Measurements from ENCODE around the gene RHOF. TPM values are rescaled to one million over a fixed set of nuclear protein-coding genes. Genes with fewer than 3 reads are reported as not detected.
A peak's percentile ranks its signal among the peaks of the same experiment; 100 is the strongest.

The RHOF gene
- total and polyA plus RNA-seq, 4 donors, result 7.6 to 17.6 (median 13.2) TPM

- Histone ChIP-seq H3K4me1 (ENCODE audit: control insufficient read depth, insufficient read depth, low read length) (peaks cover 12% of the 10 kb centered on the region), H3K36me3 (ENCODE audit: control insufficient read depth, insufficient read depth, low read length) (peaks cover 75% of the 10 kb centered on the region), H3K27me3 (ENCODE audit: control insufficient read depth, insufficient read depth, low read length) (no peaks in the 10 kb centered on the region), H3K9me3 (ENCODE audit: control insufficient read depth, insufficient read depth, low read length) (no peaks in the 10 kb centered on the region), H3K4me3 (ENCODE audit: low read depth, low read length) (no peak overlapping the region), H3K27ac (ENCODE audit: low read depth, low read length) (no peak overlapping the region)
- peak in 1 of 6 donors; percentile 3 for DNase-seq (ENCODE audit: low read depth in 4 of 6, low spot score in 6 of 6)
- 69% methylated on average over 5 of the region's 7 CpGs for WGBS (ENCODE audit: insufficient coverage)
Observed at GRCh38 chr12:121829250-121829918, 35.9 kb upstream of the RHOF start.

GRCh38 chr12:121828826-121829225 is 35.3 kb upstream of the RHOF start:
- H3K4me1 ChIP-seq (ENCODE audit: control insufficient read depth, insufficient read depth, low read length), result peaks cover 12% of the 10 kb centered on the region
- peaks cover 81% of the 10 kb centered on the region for H3K36me3 ChIP-seq (ENCODE audit: control insufficient read depth, insufficient read depth, low read length)
- H3K27ac ChIP-seq (ENCODE audit: low read depth, low read length), result no peak overlapping the region
- no peak overlapping the region for H3K4me3 ChIP-seq (ENCODE audit: low read depth, low read length)
- 93% methylated on average over 9 of the region's 9 CpGs for WGBS (ENCODE audit: insufficient coverage)
- DNase-seq (ENCODE audit: low read depth in 4 of 6, low spot score in 6 of 6), result no peak
- H3K9me3 ChIP-seq (ENCODE audit: control insufficient read depth, insufficient read depth, low read length), result no peaks in the 10 kb centered on the region
- H3K27me3 ChIP-seq (ENCODE audit: control insufficient read depth, insufficient read depth, low read length), result no peaks in the 10 kb centered on the region

GRCh38 chr12:121828306-121828705 is 34.8 kb upstream of the RHOF start:
- Histone ChIP-seq H3K36me3 (ENCODE audit: control insufficient read depth, insufficient read depth, low read length) (peaks cover 86% of the 10 kb centered on the region), H3K4me3 (ENCODE audit: low read depth, low read length) (no peak overlapping the region)
- WGBS (ENCODE audit: insufficient coverage), result 93% methylated on average over 8 of the region's 8 CpGs

DNA sequence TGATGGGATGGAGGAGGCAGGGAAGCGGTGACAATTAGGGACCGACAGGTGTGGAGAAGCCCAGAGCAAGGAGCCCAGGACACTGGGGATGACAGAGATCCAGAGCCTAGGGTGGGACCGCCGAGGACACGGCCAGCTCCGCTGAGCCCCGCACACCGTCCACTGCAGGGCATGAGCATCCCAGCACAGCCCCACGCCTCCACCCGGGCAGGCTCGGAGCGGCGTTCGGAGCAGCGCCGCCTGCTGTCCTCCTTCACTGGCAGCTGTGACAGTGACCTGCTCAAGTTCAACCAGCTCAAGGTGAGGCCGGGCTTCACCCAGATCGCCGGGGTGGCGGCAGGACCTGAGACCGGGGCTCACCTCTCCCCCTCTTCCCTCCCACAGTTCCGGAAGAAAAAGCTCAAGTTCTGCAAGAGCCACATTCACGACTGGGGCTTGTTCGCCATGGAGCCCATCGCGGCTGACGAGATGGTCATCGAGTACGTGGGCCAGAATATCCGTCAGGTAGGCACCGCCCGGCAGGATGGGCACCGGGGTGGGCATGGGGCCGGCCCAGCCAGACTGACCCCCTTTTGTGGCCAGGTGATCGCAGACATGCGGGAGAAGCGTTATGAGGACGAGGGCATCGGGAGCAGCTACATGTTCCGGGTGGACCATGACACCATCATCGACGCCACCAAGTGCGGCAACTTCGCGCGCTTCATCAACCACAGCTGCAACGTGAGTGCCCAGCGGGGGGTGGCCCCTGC is 34.0 kb upstream of the RHOF start:
- Histone ChIP-seq H3K36me3 (ENCODE audit: control insufficient read depth, insufficient read depth, low read length) (peaks cover 94% of the 10 kb centered on the region), H3K4me1 (ENCODE audit: control insufficient read depth, insufficient read depth, low read length) (peaks cover 12% of the 10 kb centered on the region), H3K27ac (ENCODE audit: low read depth, low read length) (no peak overlapping the region), H3K27me3 (ENCODE audit: control insufficient read depth, insufficient read depth, low read length) (no peaks in the 10 kb centered on the region), H3K4me3 (ENCODE audit: low read depth, low read length) (no peak overlapping the region), H3K9me3 (ENCODE audit: control insufficient read depth, insufficient read depth, low read length) (no peaks in the 10 kb centered on the region)
- no peak for DNase-seq (ENCODE audit: low read depth in 4 of 6, low spot score in 6 of 6)
- 94% methylated on average over 48 of the region's 48 CpGs for WGBS (ENCODE audit: insufficient coverage)

More at GRCh38 chr12:121828306-121828705, 34.8 kb upstream of the RHOF start:
- H3K27me3 ChIP-seq (ENCODE audit: control insufficient read depth, insufficient read depth, low read length), result no peaks in the 10 kb centered on the region
- no peaks in the 10 kb centered on the region for H3K9me3 ChIP-seq (ENCODE audit: control insufficient read depth, insufficient read depth, low read length)
- peaks cover 12% of the 10 kb centered on the region for H3K4me1 ChIP-seq (ENCODE audit: control insufficient read depth, insufficient read depth, low read length)
- no peak for DNase-seq (ENCODE audit: low read depth in 4 of 6, low spot score in 6 of 6)
- H3K27ac ChIP-seq (ENCODE audit: low read depth, low read length), result no peak overlapping the region

GRCh38 chr12:121826318-121827150 is 33.0 kb upstream of the RHOF start:
- H3K4me1 ChIP-seq (ENCODE audit: control insufficient read depth, insufficient read depth, low read length), result peaks cover 12% of the 10 kb centered on the region
- WGBS (ENCODE audit: insufficient coverage), result 93% methylated on average over 18 of the region's 18 CpGs
- H3K27ac ChIP-seq (ENCODE audit: low read depth, low read length), result no peak overlapping the region

DNA sequence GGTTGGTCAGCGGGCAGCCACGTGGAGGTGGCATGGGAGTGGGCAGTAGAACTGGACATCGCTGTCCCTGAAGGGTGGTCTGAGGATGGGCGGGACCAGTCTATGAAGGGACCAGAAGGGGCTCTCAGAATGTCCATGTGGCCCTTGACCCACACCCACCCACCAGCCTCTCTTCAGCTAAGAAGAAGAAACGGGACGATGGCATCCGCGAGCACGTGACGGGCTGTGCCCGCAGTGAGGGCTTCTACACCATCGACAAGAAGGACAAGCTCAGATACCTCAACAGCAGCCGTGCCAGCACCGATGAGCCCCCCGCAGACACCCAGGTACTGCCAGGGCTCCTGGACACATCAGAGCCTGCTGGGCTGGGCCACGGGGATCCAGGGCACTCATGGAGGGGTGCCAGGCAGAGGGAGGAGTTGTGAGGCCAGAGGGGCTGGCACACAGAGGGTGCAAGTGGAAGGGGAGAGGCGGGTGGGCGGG is 31.6 kb upstream of the RHOF start:
- Histone ChIP-seq H3K36me3 (ENCODE audit: control insufficient read depth, insufficient read depth, low read length) (peaks cover 96% of the 10 kb centered on the region), H3K9me3 (ENCODE audit: control insufficient read depth, insufficient read depth, low read length) (no peaks in the 10 kb centered on the region), H3K27me3 (ENCODE audit: control insufficient read depth, insufficient read depth, low read length) (no peaks in the 10 kb centered on the region), H3K4me1 (ENCODE audit: control insufficient read depth, insufficient read depth, low read length) (peaks cover 9% of the 10 kb centered on the region), H3K27ac (ENCODE audit: low read depth, low read length) (no peak overlapping the region), H3K4me3 (ENCODE audit: low read depth, low read length) (no peak overlapping the region)
- 93% methylated on average over 10 of the region's 18 CpGs for WGBS (ENCODE audit: insufficient coverage)
- DNase-seq (ENCODE audit: low read depth in 4 of 6, low spot score in 6 of 6), result no peak

More at GRCh38 chr12:121826318-121827150, 33.0 kb upstream of the RHOF start:
- Histone ChIP-seq H3K27me3 (ENCODE audit: control insufficient read depth, insufficient read depth, low read length) (no peaks in the 10 kb centered on the region), H3K9me3 (ENCODE audit: control insufficient read depth, insufficient read depth, low read length) (no peaks in the 10 kb centered on the region), H3K4me3 (ENCODE audit: low read depth, low read length) (no peak overlapping the region), H3K36me3 (ENCODE audit: control insufficient read depth, insufficient read depth, low read length) (peaks cover 96% of the 10 kb centered on the region)
- no peak for DNase-seq (ENCODE audit: low read depth in 4 of 6, low spot score in 6 of 6)

DNA sequence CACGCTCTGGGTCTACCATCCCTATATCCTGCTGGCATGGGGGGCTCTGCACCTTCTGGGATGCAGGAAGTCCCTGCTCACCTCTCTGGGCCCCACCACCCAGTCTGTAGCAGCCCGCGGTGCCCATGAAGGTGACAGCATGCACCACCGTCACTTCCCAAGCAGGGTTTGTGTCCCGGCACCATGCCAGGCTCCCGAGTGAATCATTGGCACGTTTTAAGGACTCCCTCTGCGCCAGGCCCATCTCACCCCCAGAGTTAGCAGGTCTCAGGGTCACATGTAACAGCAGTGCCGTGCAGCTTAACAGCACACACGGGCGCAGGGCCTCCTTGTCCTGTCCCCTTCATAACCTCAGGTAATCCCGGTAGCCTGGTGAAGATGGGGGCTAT is 30.2 kb upstream of the RHOF start:
- Histone ChIP-seq H3K27ac (ENCODE audit: low read depth, low read length) (no peak overlapping the region), H3K9me3 (ENCODE audit: control insufficient read depth, insufficient read depth, low read length) (no peaks in the 10 kb centered on the region), H3K4me1 (ENCODE audit: control insufficient read depth, insufficient read depth, low read length) (no peaks in the 10 kb centered on the region), H3K27me3 (ENCODE audit: control insufficient read depth, insufficient read depth, low read length) (no peaks in the 10 kb centered on the region), H3K4me3 (ENCODE audit: low read depth, low read length) (no peak overlapping the region), H3K36me3 (ENCODE audit: control insufficient read depth, insufficient read depth, low read length) (peaks cover 97% of the 10 kb centered on the region)
- WGBS (ENCODE audit: insufficient coverage), result 83% methylated on average over 12 of the region's 12 CpGs
- DNase-seq (ENCODE audit: low read depth in 4 of 6, low spot score in 6 of 6), result no peak

GRCh38 chr12:121823101-121823726 is 29.7 kb upstream of the RHOF start:
- no peaks in the 10 kb centered on the region for H3K27me3 ChIP-seq (ENCODE audit: control insufficient read depth, insufficient read depth, low read length)
- H3K4me3 ChIP-seq (ENCODE audit: low read depth, low read length), result no peak overlapping the region
- no peak for DNase-seq (ENCODE audit: low read depth in 4 of 6, low spot score in 6 of 6)
- H3K9me3 ChIP-seq (ENCODE audit: control insufficient read depth, insufficient read depth, low read length), result no peaks in the 10 kb centered on the region
- no peaks in the 10 kb centered on the region for H3K4me1 ChIP-seq (ENCODE audit: control insufficient read depth, insufficient read depth, low read length)
- WGBS (ENCODE audit: insufficient coverage), result 94% methylated on average over 22 of the region's 36 CpGs
- H3K36me3 ChIP-seq (ENCODE audit: control insufficient read depth, insufficient read depth, low read length), result peaks cover 96% of the 10 kb centered on the region
- no peak overlapping the region for H3K27ac ChIP-seq (ENCODE audit: low read depth, low read length)
